ENCODE measurements around the gene TUBD1. TPM values are rescaled to one million over a fixed set of nuclear protein-coding genes. Genes with fewer than 3 reads are reported as not detected.
"Not testable (repeated sequence)": the region's sequence is repeated elsewhere in the genome, so short reads cannot be mapped to it uniquely, and the experiment has no call there.

TUBD1 gene, protein sequence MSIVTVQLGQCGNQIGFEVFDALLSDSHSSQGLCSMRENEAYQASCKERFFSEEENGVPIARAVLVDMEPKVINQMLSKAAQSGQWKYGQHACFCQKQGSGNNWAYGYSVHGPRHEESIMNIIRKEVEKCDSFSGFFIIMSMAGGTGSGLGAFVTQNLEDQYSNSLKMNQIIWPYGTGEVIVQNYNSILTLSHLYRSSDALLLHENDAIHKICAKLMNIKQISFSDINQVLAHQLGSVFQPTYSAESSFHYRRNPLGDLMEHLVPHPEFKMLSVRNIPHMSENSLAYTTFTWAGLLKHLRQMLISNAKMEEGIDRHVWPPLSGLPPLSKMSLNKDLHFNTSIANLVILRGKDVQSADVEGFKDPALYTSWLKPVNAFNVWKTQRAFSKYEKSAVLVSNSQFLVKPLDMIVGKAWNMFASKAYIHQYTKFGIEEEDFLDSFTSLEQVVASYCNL
- polyA plus RNA-seq (2011; rRNA removed) (3.9 and 5.1 TPM in 2 replicates), polyA minus RNA-seq (2011; rRNA and poly(A)+ RNA removed) (3.4 and 6.0 TPM in 2 replicates)

- no peak for TF ChIP-seq CTCF (IDR thresholded peaks at IDR 0.05; ENCODE audit: low read depth, low read length)
- Histone ChIP-seq H3K27ac (ENCODE audit: low read depth, low read length) (peak within 1 kb of the TSS; percentile 70), H3K4me3 (ENCODE audit: low read depth, low read length) (peak within 1 kb of the TSS; percentile 90), H3K27me3 (ENCODE audit: control insufficient read depth, insufficient read depth, low read length) (no peaks in the 10 kb centered on the region), H3K9me3 (ENCODE audit: control insufficient read depth, insufficient read depth, low read length) (no peaks in the 10 kb centered on the region)
- peak; percentile 100 for DNase-seq (ENCODE audit: low read depth, low spot score)
- POLR2A ChIA-PET: interaction anchor here (0.5 to 1.0 kb wide), 4 partner anchors 50 to 186 kb away, joined by 4 to 8 read pairs (median 4); partner anchors contain the start of genes PTRH2 and VMP1
- CTCF ChIA-PET: interaction anchor here (1.2 to 1.6 kb wide), 2 partner anchors 21 to 143 kb away, joined by 3 to 8 read pairs; no protein-coding TSS in a partner anchor
Measured at GRCh38 chr17:59892924-59893675, at the start of gene TUBD1, which contains the start of gene RPS6KB1. TSS of gene TUBD1 (minus strand) at chr17:59892943. CDS start at chr17:59891002, 1,941 bp downstream. TSS of gene RPS6KB1 (plus strand) at chr17:59893121. CDS start at chr17:59893185, 64 bp downstream.

DNA sequence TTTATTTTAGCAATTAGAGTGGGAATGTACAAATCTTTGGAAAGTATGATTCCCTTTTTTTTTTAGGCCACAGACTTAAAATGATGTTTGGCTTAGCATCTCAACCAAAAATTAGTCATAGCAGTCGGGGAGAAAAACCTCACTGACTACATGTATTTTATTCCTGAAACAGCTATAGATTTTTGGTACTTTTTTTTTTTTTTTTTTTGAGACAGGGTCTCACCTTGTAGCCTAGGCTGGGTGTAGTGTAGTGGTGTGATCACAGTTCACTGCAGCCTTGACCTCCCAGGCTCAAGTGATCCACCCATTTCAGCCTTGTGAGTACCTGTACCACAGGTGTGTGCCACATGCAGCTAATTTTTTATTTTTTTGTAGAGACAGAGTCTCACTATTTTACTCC, 48.4 kb upstream of the TUBD1 start:
- CTCF ChIA-PET: interaction anchor here (0.7 to 4.4 kb wide), 3 partner anchors 27 to 300 kb away, joined by 3 to 24 read pairs (median 4); no protein-coding TSS in a partner anchor
- H3K9me3 ChIP-seq (ENCODE audit: control insufficient read depth, insufficient read depth, low read length): no peaks in the 10 kb centered on the region
- H3K27me3 ChIP-seq (ENCODE audit: control insufficient read depth, insufficient read depth, low read length): no peaks in the 10 kb centered on the region
- POLR2A ChIA-PET: no interaction called here
- H3K4me3 ChIP-seq (ENCODE audit: low read depth, low read length): no peak overlapping the region
- no peak overlapping the region for H3K27ac ChIP-seq (ENCODE audit: low read depth, low read length)
- DNase-seq (ENCODE audit: low read depth, low spot score): no peak
- TF ChIP-seq CTCF (IDR thresholded peaks at IDR 0.05; ENCODE audit: low read depth, low read length): no peak

DNA sequence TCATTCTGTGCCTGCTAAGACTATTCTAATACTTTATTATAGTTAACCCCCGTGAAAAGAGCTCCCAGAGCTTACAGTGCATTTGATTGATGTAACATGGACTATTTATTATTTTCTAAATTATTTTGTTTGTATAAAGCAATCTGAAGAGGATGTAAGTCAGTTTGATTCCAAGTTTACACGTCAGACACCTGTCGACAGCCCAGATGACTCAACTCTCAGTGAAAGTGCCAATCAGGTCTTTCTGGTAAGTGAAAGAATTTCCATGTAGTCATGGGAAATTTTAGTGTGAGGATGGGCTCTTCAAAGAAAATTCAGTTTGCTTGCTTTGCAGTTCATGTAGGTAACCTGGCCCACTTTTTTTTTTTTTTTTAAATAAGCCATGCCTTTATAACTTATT, 48.0 kb upstream of the TUBD1 start:
- H3K27me3 ChIP-seq (ENCODE audit: control insufficient read depth, insufficient read depth, low read length); DNase-seq (ENCODE audit: low read depth, low spot score); H3K9me3 ChIP-seq (ENCODE audit: control insufficient read depth, insufficient read depth, low read length); H3K4me3 ChIP-seq (ENCODE audit: low read depth, low read length); H3K27ac ChIP-seq (ENCODE audit: low read depth, low read length); POLR2A ChIA-PET: not testable (repeated sequence)
- CTCF ChIA-PET: interaction anchor here (0.7 to 4.4 kb wide), 3 partner anchors 26 to 299 kb away, joined by 3 to 24 read pairs (median 4); no protein-coding TSS in a partner anchor

DNA sequence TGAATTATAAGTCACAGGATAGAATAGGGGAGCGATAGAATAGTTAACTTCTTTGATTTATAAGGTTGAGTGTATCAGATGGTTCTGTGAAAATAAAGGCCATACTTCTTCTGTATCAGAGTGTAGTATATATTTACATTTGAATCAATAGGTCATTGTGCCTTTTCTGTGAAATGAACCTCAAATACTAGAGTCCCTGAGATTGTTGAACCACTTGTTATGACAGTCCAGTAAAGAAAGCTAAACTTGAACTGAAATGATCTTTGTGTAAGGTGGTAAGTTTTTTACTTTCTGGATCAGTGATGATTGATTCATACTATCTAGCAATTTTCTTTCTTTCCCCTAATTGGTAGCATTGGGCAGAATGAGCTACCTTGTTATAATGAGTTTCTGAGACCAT, 40.6 kb upstream of the TUBD1 start:
- H3K27me3 ChIP-seq (ENCODE audit: control insufficient read depth, insufficient read depth, low read length); H3K4me3 ChIP-seq (ENCODE audit: low read depth, low read length); H3K27ac ChIP-seq (ENCODE audit: low read depth, low read length); POLR2A ChIA-PET; DNase-seq (ENCODE audit: low read depth, low spot score); CTCF ChIA-PET; H3K9me3 ChIP-seq (ENCODE audit: control insufficient read depth, insufficient read depth, low read length): not testable (repeated sequence)

DNA sequence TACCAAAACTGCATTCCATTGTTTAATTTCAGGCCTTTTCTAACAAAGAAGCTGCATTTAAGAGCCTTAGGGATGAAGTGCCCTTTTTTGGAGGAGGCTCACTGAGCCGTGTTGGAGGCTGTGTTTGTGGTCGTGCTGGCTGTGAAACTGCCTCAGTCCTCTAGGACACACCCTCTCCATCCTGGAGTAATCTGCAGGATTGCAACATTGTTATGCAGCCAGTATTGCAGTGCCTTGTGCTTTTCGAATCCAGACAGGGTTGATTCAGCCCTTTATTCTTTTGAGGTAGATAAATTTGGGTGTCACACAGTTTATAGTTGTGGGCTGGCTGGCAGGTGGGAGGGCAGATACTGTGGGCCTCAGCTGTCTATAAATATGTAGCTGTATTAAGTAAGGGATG, 38.0 kb upstream of the TUBD1 start:
- CTCF ChIA-PET: interaction anchor here (1.0 kb wide), 1 partner anchor 17 kb away, joined by 5 read pairs; no protein-coding TSS in a partner anchor
- H3K27ac ChIP-seq (ENCODE audit: low read depth, low read length); H3K4me3 ChIP-seq (ENCODE audit: low read depth, low read length); DNase-seq (ENCODE audit: low read depth, low spot score); H3K9me3 ChIP-seq (ENCODE audit: control insufficient read depth, insufficient read depth, low read length); H3K27me3 ChIP-seq (ENCODE audit: control insufficient read depth, insufficient read depth, low read length); POLR2A ChIA-PET: not testable (repeated sequence)

GRCh38 chr17:59930121-59930520, 37.4 kb upstream of the TUBD1 start:
- CTCF ChIA-PET; DNase-seq (ENCODE audit: low read depth, low spot score); POLR2A ChIA-PET: not testable (repeated sequence)

GRCh38 chr17:59920637-59921036, 27.9 kb upstream of the TUBD1 start:
- H3K9me3 ChIP-seq (ENCODE audit: control insufficient read depth, insufficient read depth, low read length); POLR2A ChIA-PET: not testable (repeated sequence)
- CTCF ChIA-PET: interaction anchor here (1.8 kb wide), 1 partner anchor 117 kb away, joined by 9 read pairs; no protein-coding TSS in a partner anchor

More at GRCh38 chr17:59930121-59930520, 37.4 kb upstream of the TUBD1 start:
- H3K9me3 ChIP-seq (ENCODE audit: control insufficient read depth, insufficient read depth, low read length); H3K27me3 ChIP-seq (ENCODE audit: control insufficient read depth, insufficient read depth, low read length); H3K4me3 ChIP-seq (ENCODE audit: low read depth, low read length); H3K27ac ChIP-seq (ENCODE audit: low read depth, low read length): not testable (repeated sequence)

More at GRCh38 chr17:59920637-59921036, 27.9 kb upstream of the TUBD1 start:
- H3K27ac ChIP-seq (ENCODE audit: low read depth, low read length); H3K4me3 ChIP-seq (ENCODE audit: low read depth, low read length); DNase-seq (ENCODE audit: low read depth, low spot score); H3K27me3 ChIP-seq (ENCODE audit: control insufficient read depth, insufficient read depth, low read length): not testable (repeated sequence)

All from AG04450 (cell line).